NCI-H128 (cell line): ENCODE results near the gene A1BG.
A peak's percentile ranks its signal among the peaks of the same experiment; 100 is the strongest.

Source experiments
- DNase-seq: peaks from one replicate; lab custom pipeline; 2025; ENCODE audit not compliant: unreplicated experiment; lab: John Stamatoyannopoulos, UW

A1BG gene

GRCh38 chr19:58352760-58353671 is at the start of gene A1BG:
Gene A1BG, minus strand, starts transcription at chr19:58353492. Its CDS starts 55 bp downstream, at chr19:58353437.
- DNase-seq: no peak

GRCh38 chr19:58401840-58402421 is 48.6 kb upstream of the A1BG start:
- no peak for DNase-seq

GRCh38 chr19:58400916-58401839 is 47.9 kb upstream of the A1BG start:
- DNase-seq: peak; percentile 98

GRCh38 chr19:58400316-58400915 is 47.1 kb upstream of the A1BG start:
- DNase-seq: no peak

GRCh38 chr19:58399903-58400302 is 46.6 kb upstream of the A1BG start:
- DNase-seq: no peak

- no peak for DNase-seq
Observed at GRCh38 chr19:58398545-58398944, 45.3 kb upstream of the A1BG start.

- no peak for DNase-seq
Observed at GRCh38 chr19:58398087-58398486, 44.8 kb upstream of the A1BG start.

- DNase-seq: no peak
Observed at GRCh38 chr19:58397533-58398037, 44.3 kb upstream of the A1BG start.

GRCh38 chr19:58396691-58397532 is 43.6 kb upstream of the A1BG start:
- no peak for DNase-seq

- no peak for DNase-seq
Observed at GRCh38 chr19:58395979-58396627, 42.8 kb upstream of the A1BG start.

GRCh38 chr19:58395220-58395978 is 42.1 kb upstream of the A1BG start, which contains the start of gene RNF225:
Gene RNF225, plus strand, starts transcription at chr19:58395656. Its CDS starts 434 bp downstream, at chr19:58396090.
- no peak for DNase-seq

GRCh38 chr19:58394821-58395219 is 41.5 kb upstream of the A1BG start:
- no peak for DNase-seq

GRCh38 chr19:58393725-58394033 is 40.4 kb upstream of the A1BG start:
- DNase-seq: no peak

- DNase-seq: no peak
Observed at GRCh38 chr19:58392945-58393724, 39.8 kb upstream of the A1BG start.

GRCh38 chr19:58388175-58388526 is 34.9 kb upstream of the A1BG start:
- DNase-seq: no peak

- no peak for DNase-seq
Observed at GRCh38 chr19:58387338-58388174, 34.3 kb upstream of the A1BG start.
